ENCODE data around the gene HMCN1. TPM values are rescaled to one million over a fixed set of nuclear protein-coding genes. Genes with fewer than 3 reads are reported as not detected.

HMCN1 gene
- total and polyA plus RNA-seq, 4 donors, result 1.5 to 6.8 (median 3.5) TPM

GRCh38 chr1:185853739-185854138, 119.5 kb downstream of the HMCN1 start:
- Histone ChIP-seq H3K4me1 (ENCODE audit: control insufficient read depth in 4 of 4, insufficient read depth in 4 of 4, low read length in 3 of 4) (no peaks in the 10 kb centered on the region), H3K4me3 (ENCODE audit: low read depth in 1 of 3, low read length in 3 of 3) (no peak overlapping the region), H3K9me3 (ENCODE audit: control insufficient read depth in 4 of 4, low read length in 3 of 4) (no peaks in the 10 kb centered on the region), H3K36me3 (ENCODE audit: control insufficient read depth in 4 of 4, insufficient read depth in 3 of 4, low read depth in 1 of 4, low read length in 3 of 4) (no peaks in the 10 kb centered on the region), H3K9ac (ENCODE audit: low read depth in 1 of 2, low read length in 2 of 2) (no peak overlapping the region), H3K27ac (ENCODE audit: low read depth in 1 of 2, low read length in 2 of 2) (no peak overlapping the region), H3K27me3 (ENCODE audit: control insufficient read depth in 4 of 4, insufficient read depth in 4 of 4, low read length in 3 of 4) (no peaks in the 10 kb centered on the region)
- no peak for DNase-seq (ENCODE audit: low spot score)
- WGBS, result 70% methylated on average over 1 of the region's 1 CpG
- TF ChIP-seq ATF3 (IDR thresholded peaks at IDR 0.05) (no peak), ZBTB33 (IDR thresholded peaks at IDR 0.05) (no peak), MAX (IDR thresholded peaks at IDR 0.05) (no peak), SP1 (IDR thresholded peaks at IDR 0.05) (no peak), REST (IDR thresholded peaks at IDR 0.05) (no peak), YY1 (IDR thresholded peaks at IDR 0.05) (no peak), GABPA (IDR thresholded peaks at IDR 0.05 in 1 of 2, conservative IDR thresholded peaks at IDR 0.05 in 1 of 2) (no peak), FOXA2 (IDR thresholded peaks at IDR 0.05) (no peak), HNF4G (IDR thresholded peaks at IDR 0.05) (no peak), EGR1 (IDR thresholded peaks at IDR 0.05; ENCODE audit: low read depth in 2 of 2) (no peak), FOXA1 (IDR thresholded peaks at IDR 0.05) (no peak), NR2F2 (IDR thresholded peaks at IDR 0.05) (no peak), HNF4A (conservative IDR thresholded peaks at IDR 0.05) (no peak), JUND (IDR thresholded peaks at IDR 0.05) (no peak), RAD21 (IDR thresholded peaks at IDR 0.05) (no peak), CTCF (IDR thresholded peaks at IDR 0.05; ENCODE audit: low read depth, low read length, missing input control) (no peak), RXRA (IDR thresholded peaks at IDR 0.05) (no peak), TAF1 (conservative IDR thresholded peaks at IDR 0.05) (no peak)

Data from liver (tissue), 9 donors.